Glutamatergic neuron (in vitro differentiated cells): ENCODE measurements around the gene TMEM163. TPM values are rescaled to one million over a fixed set of nuclear protein-coding genes. Genes with fewer than 3 reads are reported as not detected.

ENCODE experiments used
- DNase-seq: peaks from one replicate; pipeline ENCODE4 v3.0.0; 2022
- H3K27ac Mint-ChIP-seq: one replicate; pipeline ENCODE4 v1.8.0; 2020; ENCODE audit warnings: mild to moderate bottlenecking, mixed read lengths, inconsistent platforms; ENCODE audit not compliant: unreplicated experiment
- H3K27me3 Mint-ChIP-seq: one replicate; pipeline ENCODE4 v1.8.0; 2020; ENCODE audit warnings: mild to moderate bottlenecking, moderate library complexity, mixed read lengths, inconsistent platforms; ENCODE audit not compliant: unreplicated experiment
- H3K36me3 Mint-ChIP-seq: one replicate; pipeline ENCODE4 v1.8.0; 2020; ENCODE audit warnings: mild to moderate bottlenecking, mixed read lengths, inconsistent platforms; ENCODE audit not compliant: unreplicated experiment
- H3K4me1 Mint-ChIP-seq: one replicate; pipeline ENCODE4 v1.8.0; 2020; ENCODE audit warnings: mild to moderate bottlenecking, low read depth, mixed read lengths, inconsistent platforms; ENCODE audit not compliant: unreplicated experiment
- H3K4me3 Mint-ChIP-seq: one replicate; pipeline ENCODE4 v1.8.0; 2020; ENCODE audit warnings: mild to moderate bottlenecking, mixed read lengths, inconsistent platforms; ENCODE audit not compliant: unreplicated experiment
- H3K9me3 Mint-ChIP-seq: one replicate; pipeline ENCODE4 v1.8.0; 2020; ENCODE audit warnings: mild to moderate bottlenecking, moderate library complexity, mixed read lengths, inconsistent platforms; ENCODE audit not compliant: unreplicated experiment
- CTCF ChIP-seq: fragments of 200-600 bp; sonication (generic); IDR thresholded peaks from one replicate; pipeline ENCODE4 v1.5.0; 2021; ENCODE audit not compliant: partially characterized antibody, unreplicated experiment
- total RNA-seq: library from RNA; stranded (reverse); fragmentation: NEBNext Ultra II Directional; extraction: Animal tissue kit (Norgen Biotek cat#: 25700); gene quantifications from one replicate; pipeline ENCODE4 v1.2.1, GENCODE V29; 2021; ENCODE audit not compliant: unreplicated experiment

TMEM163 gene
- total RNA-seq, 1 donor from 2014 or later: 27.7 TPM

- no peaks in the 10 kb centered on the region for H3K36me3 Mint-ChIP-seq
- peak overlapping the region; percentile 84 for H3K4me3 Mint-ChIP-seq
- H3K27me3 Mint-ChIP-seq: peaks cover 15% of the 10 kb centered on the region
- DNase-seq: no peak
- no peak for TF ChIP-seq CTCF
- peaks cover 25% of the 10 kb centered on the region for H3K4me1 Mint-ChIP-seq
- peak overlapping the region; percentile 89 for H3K27ac Mint-ChIP-seq
- peaks cover 14% of the 10 kb centered on the region for H3K9me3 Mint-ChIP-seq
Measured at GRCh38 chr2:134706587-134707329, 12.0 kb downstream of the TMEM163 start.

GRCh38 chr2:134705861-134706586, 12.8 kb downstream of the TMEM163 start:
- Mint-ChIP-seq H3K27ac (peak overlapping the region; percentile 89), H3K27me3 (peaks cover 15% of the 10 kb centered on the region), H3K9me3 (peaks cover 14% of the 10 kb centered on the region), H3K4me3 (peak overlapping the region; percentile 84), H3K4me1 (peaks cover 18% of the 10 kb centered on the region), H3K36me3 (no peaks in the 10 kb centered on the region)
- peak; percentile 81 for DNase-seq
- TF ChIP-seq CTCF: no peak

- no peak for DNase-seq
- H3K27ac Mint-ChIP-seq: no peak overlapping the region
- peaks cover 13% of the 10 kb centered on the region for H3K4me1 Mint-ChIP-seq
- H3K36me3 Mint-ChIP-seq: no peaks in the 10 kb centered on the region
- peaks cover 13% of the 10 kb centered on the region for H3K27me3 Mint-ChIP-seq
- peaks cover 14% of the 10 kb centered on the region for H3K9me3 Mint-ChIP-seq
- no peak overlapping the region for H3K4me3 Mint-ChIP-seq
- TF ChIP-seq CTCF: no peak
Measured at GRCh38 chr2:134704173-134704572, 14.6 kb downstream of the TMEM163 start.

GRCh38 chr2:134703426-134703825, 15.4 kb downstream of the TMEM163 start:
- no peak for DNase-seq

More at GRCh38 chr2:134703426-134703825, 15.4 kb downstream of the TMEM163 start:
- Mint-ChIP-seq H3K27ac (no peak overlapping the region), H3K4me3 (no peak overlapping the region), H3K36me3 (no peaks in the 10 kb centered on the region), H3K9me3 (peaks cover 12% of the 10 kb centered on the region), H3K4me1 (peaks cover 13% of the 10 kb centered on the region), H3K27me3 (peaks cover 13% of the 10 kb centered on the region)
- TF ChIP-seq CTCF: no peak
